ENCODE data around the gene IHH.
A peak's percentile ranks its signal among the peaks of the same experiment; 100 is the strongest.

Gene IHH

DNA sequence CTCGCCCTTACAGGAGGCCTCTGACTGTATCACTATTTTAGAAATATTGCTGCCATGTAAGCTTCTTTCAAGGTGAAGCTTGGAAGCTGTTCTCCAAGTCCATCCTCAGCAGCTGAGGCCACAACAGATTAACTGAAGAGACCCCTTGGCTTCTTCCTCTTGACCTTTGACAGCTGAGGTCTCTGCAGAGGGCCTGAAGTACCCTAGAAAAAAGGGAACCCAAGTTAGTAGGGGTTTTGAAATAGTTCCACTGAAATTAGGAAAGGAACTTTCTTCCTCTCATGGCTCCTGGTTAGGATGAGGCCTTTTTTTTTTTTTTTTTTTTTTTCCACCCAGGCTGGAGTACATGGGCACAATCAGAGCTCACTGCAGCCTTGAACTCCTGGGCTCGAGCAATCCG, 15.5 kb upstream of the IHH start:
- Histone ChIP-seq H2BK5ac (ENCODE audit: low read length) (no peak overlapping the region), H3K23ac (ENCODE audit: low read depth, low read length, poor library complexity) (no peak overlapping the region), H3K9me3 (replicated peaks in 1 of 2; ENCODE audit: control insufficient read depth in 2 of 2, insufficient read depth in 1 of 2, low read depth in 1 of 2, low read length in 2 of 2) (no peaks in the 10 kb centered on the region), H3K4me3 (ENCODE audit: low read length in 2 of 2) (no peak overlapping the region), H2BK12ac (ENCODE audit: low read length) (no peak overlapping the region), H3K27me3 (ENCODE audit: control insufficient read depth in 3 of 3, insufficient read depth in 3 of 3, low read depth in 1 of 3, low read length in 3 of 3) (no peaks in the 10 kb centered on the region), H3K4me2 (ENCODE audit: insufficient read depth, low read length, poor library complexity, severe bottlenecking) (no peak overlapping the region), H3K36me3 (replicated peaks in 1 of 2; ENCODE audit: control insufficient read depth in 2 of 2, insufficient read depth in 2 of 2, low read length in 2 of 2) (peaks cover 4 to 33% of the 10 kb centered on the region in 2 donors), H4K8ac (ENCODE audit: low read depth, low read length) (no peak overlapping the region), H2AK5ac (ENCODE audit: low read depth, low read length) (no peak overlapping the region), H3K18ac (ENCODE audit: low read length) (no peak overlapping the region), H3K79me1 (ENCODE audit: low read depth, low read length) (no peaks in the 10 kb centered on the region), H4K91ac (ENCODE audit: low read depth, low read length, poor library complexity) (no peak overlapping the region), H3K4me1 (ENCODE audit: control insufficient read depth in 2 of 2, insufficient read depth in 1 of 2, low read depth in 1 of 2, low read length in 2 of 2) (peaks cover 0 to 3% of the 10 kb centered on the region in 2 donors), H2AFZ (ENCODE audit: low read length) (no peak overlapping the region), H3K4ac (ENCODE audit: low read length) (no peak overlapping the region), H3K27ac (replicated peaks; ENCODE audit: low read length) (no peak overlapping the region), H2BK120ac (ENCODE audit: low read depth, low read length) (no peak overlapping the region), H2BK15ac (ENCODE audit: low read length) (no peak overlapping the region), H3K14ac (ENCODE audit: low read length) (no peak overlapping the region), H3K9ac (ENCODE audit: low read depth, low read length, poor library complexity) (no peak overlapping the region)
- no CpG with 5 or more reads among the region's 3 CpGs for WGBS, 2 donors (ENCODE audit: extremely low coverage in 2 of 2, insufficient read length in 2 of 2, insufficient replicate concordance in 1 of 2)
- DNase-seq (ENCODE audit: low spot score): no peak

DNA sequence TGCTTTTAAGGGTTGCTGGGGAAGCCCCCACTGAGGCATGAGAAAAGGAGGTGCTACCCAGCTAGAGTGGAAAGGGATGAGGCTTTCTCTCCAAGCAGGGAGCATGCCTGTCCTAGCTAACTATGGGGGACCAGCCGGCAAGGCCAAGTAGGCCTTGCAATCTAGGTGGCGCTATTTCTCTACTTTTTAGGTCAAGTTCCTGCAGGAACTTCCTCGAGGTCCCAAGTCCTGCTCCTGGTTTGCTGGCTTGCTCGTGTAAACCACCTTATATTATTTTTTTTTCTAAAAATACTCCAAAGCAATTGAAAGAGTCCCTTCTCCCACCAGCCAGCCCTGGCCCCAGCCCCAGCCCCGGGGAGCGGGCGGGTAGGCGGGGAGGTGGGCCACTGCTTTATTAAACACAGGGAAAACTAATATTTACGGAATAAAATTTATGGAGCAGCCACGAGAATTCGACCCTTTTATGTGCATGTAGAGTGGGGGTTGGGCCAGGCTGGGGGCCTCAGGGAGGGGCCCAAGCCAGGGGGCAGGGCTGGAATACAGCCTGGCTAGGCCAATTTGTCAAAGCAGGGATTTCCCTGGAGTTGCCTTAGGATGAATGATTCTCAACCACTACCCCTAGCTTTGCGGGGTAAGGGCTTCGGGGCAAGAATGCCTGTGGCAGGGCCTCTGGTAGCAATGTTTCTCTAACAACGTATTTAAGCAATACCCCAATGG, 12.8 kb upstream of the IHH start:
- no peak overlapping the region for H3K27ac ChIP-seq (replicated peaks; ENCODE audit: low read length)

DNA sequence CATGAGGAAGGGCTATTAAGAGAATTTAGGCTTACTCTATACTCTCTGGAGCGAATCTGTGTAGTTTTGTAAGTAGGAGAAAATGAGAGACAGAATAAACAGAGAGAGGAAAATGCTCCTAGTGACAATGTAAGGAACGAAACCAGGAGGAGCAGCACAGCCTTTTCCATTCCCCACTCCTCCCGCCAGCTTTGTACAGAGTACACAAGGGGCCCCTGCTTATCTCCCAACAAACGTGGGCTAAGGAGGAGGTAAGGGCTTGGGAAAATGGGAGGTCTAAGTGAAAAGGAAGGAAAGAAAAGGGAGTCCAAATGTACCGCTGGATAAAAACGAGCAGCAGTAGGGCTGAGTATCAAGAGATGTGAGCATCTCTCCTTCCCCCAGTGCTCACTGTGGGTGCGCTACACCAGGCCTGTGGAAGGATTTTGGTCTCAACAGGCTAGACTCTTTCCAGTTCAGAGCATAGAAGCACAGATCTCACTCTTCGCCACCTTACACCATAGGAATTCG, 12.1 kb upstream of the IHH start:
- H4K91ac ChIP-seq (ENCODE audit: low read depth, low read length, poor library complexity): no peak overlapping the region
- no peak overlapping the region for H3K27ac ChIP-seq (replicated peaks; ENCODE audit: low read length)
- no peak overlapping the region for H3K23ac ChIP-seq (ENCODE audit: low read depth, low read length, poor library complexity)
- H2BK120ac ChIP-seq (ENCODE audit: low read depth, low read length): no peak overlapping the region
- H3K4me1 ChIP-seq (ENCODE audit: control insufficient read depth in 2 of 2, insufficient read depth in 1 of 2, low read depth in 1 of 2, low read length in 2 of 2): peaks cover 0 to 3% of the 10 kb centered on the region in 2 donors
- no peak overlapping the region for H4K8ac ChIP-seq (ENCODE audit: low read depth, low read length)
- H3K9me3 ChIP-seq (replicated peaks in 1 of 2; ENCODE audit: control insufficient read depth in 2 of 2, insufficient read depth in 1 of 2, low read depth in 1 of 2, low read length in 2 of 2): no peaks in the 10 kb centered on the region
- H2AFZ ChIP-seq (ENCODE audit: low read length): no peak overlapping the region
- H2BK12ac ChIP-seq (ENCODE audit: low read length): no peak overlapping the region
- peaks cover 4 to 31% of the 10 kb centered on the region in 2 donors for H3K36me3 ChIP-seq (replicated peaks in 1 of 2; ENCODE audit: control insufficient read depth in 2 of 2, insufficient read depth in 2 of 2, low read length in 2 of 2)
- no peak overlapping the region for H3K14ac ChIP-seq (ENCODE audit: low read length)
- H3K9ac ChIP-seq (ENCODE audit: low read depth, low read length, poor library complexity): no peak overlapping the region
- DNase-seq (ENCODE audit: low spot score): no peak
- no peak overlapping the region for H3K4me3 ChIP-seq (ENCODE audit: low read length in 2 of 2)
- H3K4me2 ChIP-seq (ENCODE audit: insufficient read depth, low read length, poor library complexity, severe bottlenecking): no peak overlapping the region
- no peaks in the 10 kb centered on the region for H3K79me1 ChIP-seq (ENCODE audit: low read depth, low read length)
- no peak overlapping the region for H2BK5ac ChIP-seq (ENCODE audit: low read length)
- H2BK15ac ChIP-seq (ENCODE audit: low read length): no peak overlapping the region
- H3K18ac ChIP-seq (ENCODE audit: low read length): no peak overlapping the region
- no peaks in the 10 kb centered on the region for H3K27me3 ChIP-seq (ENCODE audit: control insufficient read depth in 3 of 3, insufficient read depth in 3 of 3, low read depth in 1 of 3, low read length in 3 of 3)
- H2AK5ac ChIP-seq (ENCODE audit: low read depth, low read length): no peak overlapping the region
- H3K4ac ChIP-seq (ENCODE audit: low read length): no peak overlapping the region
- no CpG with 5 or more reads among the region's 9 CpGs for WGBS, 2 donors (ENCODE audit: extremely low coverage in 2 of 2, insufficient read length in 2 of 2, insufficient replicate concordance in 1 of 2)

More for the DNA sequence above, 12.8 kb upstream of the IHH start:
- Histone ChIP-seq H3K36me3 (replicated peaks in 1 of 2; ENCODE audit: control insufficient read depth in 2 of 2, insufficient read depth in 2 of 2, low read length in 2 of 2) (peaks cover 4 to 33% of the 10 kb centered on the region in 2 donors), H3K14ac (ENCODE audit: low read length) (no peak overlapping the region), H3K4ac (ENCODE audit: low read length) (no peak overlapping the region), H3K4me1 (ENCODE audit: control insufficient read depth in 2 of 2, insufficient read depth in 1 of 2, low read depth in 1 of 2, low read length in 2 of 2) (peaks cover 0 to 3% of the 10 kb centered on the region in 2 donors), H3K9me3 (replicated peaks in 1 of 2; ENCODE audit: control insufficient read depth in 2 of 2, insufficient read depth in 1 of 2, low read depth in 1 of 2, low read length in 2 of 2) (no peaks in the 10 kb centered on the region), H3K18ac (ENCODE audit: low read length) (no peak overlapping the region), H2BK12ac (ENCODE audit: low read length) (no peak overlapping the region), H3K27me3 (ENCODE audit: control insufficient read depth in 3 of 3, insufficient read depth in 3 of 3, low read depth in 1 of 3, low read length in 3 of 3) (no peaks in the 10 kb centered on the region), H3K23ac (ENCODE audit: low read depth, low read length, poor library complexity) (no peak overlapping the region), H2AFZ (ENCODE audit: low read length) (no peak overlapping the region), H2BK5ac (ENCODE audit: low read length) (no peak overlapping the region), H4K91ac (ENCODE audit: low read depth, low read length, poor library complexity) (no peak overlapping the region), H4K8ac (ENCODE audit: low read depth, low read length) (no peak overlapping the region), H3K4me2 (ENCODE audit: insufficient read depth, low read length, poor library complexity, severe bottlenecking) (no peak overlapping the region), H3K9ac (ENCODE audit: low read depth, low read length, poor library complexity) (no peak overlapping the region), H3K4me3 (ENCODE audit: low read length in 2 of 2) (no peak overlapping the region), H2BK120ac (ENCODE audit: low read depth, low read length) (no peak overlapping the region), H2AK5ac (ENCODE audit: low read depth, low read length) (no peak overlapping the region), H2BK15ac (ENCODE audit: low read length) (no peak overlapping the region), H3K79me1 (ENCODE audit: low read depth, low read length) (no peaks in the 10 kb centered on the region)
- WGBS, 2 donors (ENCODE audit: extremely low coverage in 2 of 2, insufficient read length in 2 of 2, insufficient replicate concordance in 1 of 2): no CpG with 5 or more reads among the region's 14 CpGs
- DNase-seq (ENCODE audit: low spot score): peak; percentile 49

DNA sequence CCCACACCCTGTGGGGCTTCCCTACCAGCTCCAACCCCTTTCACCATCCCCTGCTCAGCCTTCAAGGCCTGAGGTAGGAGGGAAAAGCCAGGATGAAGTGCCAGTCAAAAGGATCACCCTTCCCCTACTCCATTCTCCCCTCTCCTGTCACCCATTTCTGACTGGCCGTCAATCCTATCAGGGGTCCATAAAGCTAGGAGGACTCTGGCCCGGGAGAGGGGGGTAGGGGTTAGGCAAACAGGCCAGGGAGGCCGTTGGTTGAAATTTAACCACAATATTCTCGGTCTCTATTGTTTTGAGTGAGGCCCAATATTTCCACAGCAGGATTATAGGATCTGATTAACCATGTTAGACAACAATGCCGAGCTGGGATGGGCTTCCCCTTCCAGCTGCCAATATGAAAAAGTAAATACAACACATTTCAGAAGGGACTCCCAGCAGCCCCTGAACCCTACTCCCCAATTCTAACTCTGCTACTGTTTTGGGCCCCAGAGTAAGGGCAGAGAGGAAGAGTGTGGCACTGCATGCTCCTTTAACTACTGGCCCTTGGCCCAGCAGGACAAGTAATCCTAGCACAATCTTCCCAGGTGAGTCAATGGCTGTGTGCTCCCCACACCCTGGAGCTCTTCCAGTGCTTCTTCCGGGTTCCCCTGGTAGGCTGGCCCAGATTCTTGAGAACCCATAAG, 10.6 kb upstream of the IHH start:
- Histone ChIP-seq H3K27me3 (ENCODE audit: control insufficient read depth in 3 of 3, insufficient read depth in 3 of 3, low read depth in 1 of 3, low read length in 3 of 3) (no peaks in the 10 kb centered on the region), H3K23ac (ENCODE audit: low read depth, low read length, poor library complexity) (no peak overlapping the region), H2BK15ac (ENCODE audit: low read length) (no peak overlapping the region), H3K27ac (replicated peaks; ENCODE audit: low read length) (no peak overlapping the region), H2BK12ac (ENCODE audit: low read length) (no peak overlapping the region), H3K9ac (ENCODE audit: low read depth, low read length, poor library complexity) (no peak overlapping the region), H2BK5ac (ENCODE audit: low read length) (no peak overlapping the region), H3K4me2 (ENCODE audit: insufficient read depth, low read length, poor library complexity, severe bottlenecking) (no peak overlapping the region), H4K8ac (ENCODE audit: low read depth, low read length) (no peak overlapping the region), H3K36me3 (replicated peaks in 1 of 2; ENCODE audit: control insufficient read depth in 2 of 2, insufficient read depth in 2 of 2, low read length in 2 of 2) (peaks cover 2 to 17% of the 10 kb centered on the region in 2 donors), H3K18ac (ENCODE audit: low read length) (no peak overlapping the region), H2BK120ac (ENCODE audit: low read depth, low read length) (no peak overlapping the region), H3K4me3 (ENCODE audit: low read length in 2 of 2) (no peak overlapping the region), H2AFZ (ENCODE audit: low read length) (no peak overlapping the region), H3K9me3 (replicated peaks in 1 of 2; ENCODE audit: control insufficient read depth in 2 of 2, insufficient read depth in 1 of 2, low read depth in 1 of 2, low read length in 2 of 2) (no peaks in the 10 kb centered on the region), H3K4me1 (ENCODE audit: control insufficient read depth in 2 of 2, insufficient read depth in 1 of 2, low read depth in 1 of 2, low read length in 2 of 2) (peaks cover 0 to 3% of the 10 kb centered on the region in 2 donors), H3K79me1 (ENCODE audit: low read depth, low read length) (no peaks in the 10 kb centered on the region), H4K91ac (ENCODE audit: low read depth, low read length, poor library complexity) (no peak overlapping the region), H3K14ac (ENCODE audit: low read length) (no peak overlapping the region), H2AK5ac (ENCODE audit: low read depth, low read length) (no peak overlapping the region), H3K4ac (ENCODE audit: low read length) (no peak overlapping the region)
- no peak for DNase-seq (ENCODE audit: low spot score)
- WGBS, 2 donors (ENCODE audit: extremely low coverage in 2 of 2, insufficient read length in 2 of 2, insufficient replicate concordance in 1 of 2): no CpG with 5 or more reads among the region's 6 CpGs

Measured in neuronal stem cell (in vitro differentiated cells).